Natural killer cell (primary cell): ENCODE results near the gene TCF7L2. TPM values are rescaled to one million over a fixed set of nuclear protein-coding genes. Genes with fewer than 3 reads are reported as not detected.

Experiments
- ATAC-seq, 3 donors: fragments of 150-1000 bp in 2 of 3; fragments of 200-7000 bp in 1 of 3; cut with Tn5 transposase; 1 replicate in 1 of 3; 2 replicates in 2 of 3; pipeline ENCODE4 v1.10.0; 2021; ENCODE audit warnings: mild to moderate bottlenecking in 2 of 3, moderate library complexity in 2 of 3
- DNase-seq, 2 donors: peaks; one replicate each; pipeline versions ENCODE4 v3.0.0 to v3.0.0-alpha.2; 2013 to 2021; ENCODE audit warnings: mixed read lengths in 1 of 2
- H3K27ac ChIP-seq: one replicate; pipeline ENCODE4 v1.5.1; 2013; ENCODE audit warnings: mild to moderate bottlenecking, low read length
- H3K27me3 ChIP-seq: one replicate; pipeline ENCODE4 v1.6.1; 2013; ENCODE audit warnings: low read length; ENCODE audit not compliant: control insufficient read depth, insufficient read depth
- H3K36me3 ChIP-seq: one replicate; pipeline ENCODE4 v1.6.1; 2013; ENCODE audit warnings: low read length; ENCODE audit not compliant: control insufficient read depth, insufficient read depth
- H3K4me1 ChIP-seq: one replicate; pipeline ENCODE4 v1.6.1; 2013; ENCODE audit warnings: low read length; ENCODE audit not compliant: control insufficient read depth, insufficient read depth
- H3K4me3 ChIP-seq: one replicate; pipeline ENCODE4 v1.5.1; 2013; ENCODE audit warnings: low read length
- H3K9me3 ChIP-seq: one replicate; pipeline ENCODE4 v1.6.1; 2013; ENCODE audit warnings: low read length; ENCODE audit not compliant: control insufficient read depth, insufficient read depth
- H3K27ac Mint-ChIP-seq, 2 donors: one replicate each; pipeline ENCODE4 v1.8.0; 2022; ENCODE audit warnings: mild to moderate bottlenecking in 2 of 2, mixed read lengths in 2 of 2, moderate library complexity in 1 of 2
- H3K27me3 Mint-ChIP-seq, 2 donors: one replicate each; pipeline ENCODE4 v1.8.0; 2022; ENCODE audit warnings: low read depth in 2 of 2, mixed read lengths in 2 of 2
- H3K36me3 Mint-ChIP-seq: one replicate; pipeline ENCODE4 v1.8.0; 2022; ENCODE audit warnings: mixed read lengths
- H3K4me1 Mint-ChIP-seq, 2 donors: one replicate each; pipeline ENCODE4 v1.8.0; 2022; ENCODE audit warnings: mixed read lengths in 2 of 2
- H3K4me3 Mint-ChIP-seq: one replicate; pipeline ENCODE4 v1.8.0; 2022; ENCODE audit warnings: mild to moderate bottlenecking, moderate library complexity, mixed read lengths
- H3K9me3 Mint-ChIP-seq, 2 donors: one replicate each; pipeline ENCODE4 v1.8.0; 2022; ENCODE audit warnings: mixed read lengths in 2 of 2
- WGBS: methylation state at CpG from one replicate; pipeline ENCODE4 v1.1.7; 2013; ENCODE audit warnings: missing lambda C conversion rate; ENCODE audit not compliant: insufficient coverage; 5-methylcytosine and 5-hydroxymethylcytosine counted together
- intact Hi-C: fragments of 100-400 bp; cut with micrococcal nuclease; formaldehyde crosslinking; loops from one replicate; pipeline ENCODE4 v1.14.2; 2022
- total RNA-seq, 4 donors: library from RNA; stranded (reverse); fragments of 120-200 nt in 1 of 4; gene quantifications; one replicate each; pipeline versions ENCODE4 v1.2.3 to v1.2.4, GENCODE V29; 2013 to 2022
- TF ChIP-seq, protein P1 (sequence below): fragments of 200-600 bp; IDR thresholded peaks from one replicate; pipeline ENCODE4 v1.8.0; 2022; ENCODE audit warnings: antibody characterized with exemption

The TCF7L2 gene
- total RNA-seq, 3 donors from 2014 or later (not counting 1 experiment from before 2014, with no cell fraction given): 10.4 to 32.7 (median 15.3) TPM

DNA sequence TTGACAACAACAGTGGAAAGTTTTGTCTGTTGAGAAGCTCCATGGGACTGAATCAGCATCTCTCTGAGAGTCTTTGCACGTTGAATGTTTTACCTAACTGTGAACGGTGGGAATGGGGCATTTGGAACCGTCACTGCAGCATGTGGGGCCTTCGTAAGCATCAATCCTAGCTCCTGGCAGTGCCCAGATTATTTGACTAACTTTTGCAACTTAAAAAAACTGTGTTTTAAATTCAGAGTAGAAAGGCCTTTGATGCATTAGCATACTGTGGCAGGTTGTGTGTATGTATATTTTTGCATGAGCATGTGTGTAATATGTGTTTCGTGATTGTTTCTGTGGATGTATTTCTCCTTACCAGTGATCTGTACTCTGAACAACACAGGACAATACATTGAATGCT, 194.5 kb downstream of the TCF7L2 start:
- Mint-ChIP-seq H3K4me3 (no peak overlapping the region), H3K27ac (no peak overlapping the region), H3K9me3 (no peaks in the 10 kb centered on the region), H3K27me3 (no peaks in the 10 kb centered on the region), H3K36me3 (no peaks in the 10 kb centered on the region), H3K4me1 (no peaks in the 10 kb centered on the region)
- intact Hi-C loops: no loop called here
- TF ChIP-seq, protein P1, sequence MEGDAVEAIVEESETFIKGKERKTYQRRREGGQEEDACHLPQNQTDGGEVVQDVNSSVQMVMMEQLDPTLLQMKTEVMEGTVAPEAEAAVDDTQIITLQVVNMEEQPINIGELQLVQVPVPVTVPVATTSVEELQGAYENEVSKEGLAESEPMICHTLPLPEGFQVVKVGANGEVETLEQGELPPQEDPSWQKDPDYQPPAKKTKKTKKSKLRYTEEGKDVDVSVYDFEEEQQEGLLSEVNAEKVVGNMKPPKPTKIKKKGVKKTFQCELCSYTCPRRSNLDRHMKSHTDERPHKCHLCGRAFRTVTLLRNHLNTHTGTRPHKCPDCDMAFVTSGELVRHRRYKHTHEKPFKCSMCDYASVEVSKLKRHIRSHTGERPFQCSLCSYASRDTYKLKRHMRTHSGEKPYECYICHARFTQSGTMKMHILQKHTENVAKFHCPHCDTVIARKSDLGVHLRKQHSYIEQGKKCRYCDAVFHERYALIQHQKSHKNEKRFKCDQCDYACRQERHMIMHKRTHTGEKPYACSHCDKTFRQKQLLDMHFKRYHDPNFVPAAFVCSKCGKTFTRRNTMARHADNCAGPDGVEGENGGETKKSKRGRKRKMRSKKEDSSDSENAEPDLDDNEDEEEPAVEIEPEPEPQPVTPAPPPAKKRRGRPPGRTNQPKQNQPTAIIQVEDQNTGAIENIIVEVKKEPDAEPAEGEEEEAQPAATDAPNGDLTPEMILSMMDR: no peak
- ATAC-seq (no peak), DNase-seq (no peak)
- no peaks in the 10 kb centered on the region for H3K4me1 ChIP-seq
- H3K9me3 ChIP-seq: no peaks in the 10 kb centered on the region
- no peaks in the 10 kb centered on the region for H3K27me3 ChIP-seq
- H3K4me3 ChIP-seq: no peak overlapping the region
- H3K27ac ChIP-seq: no peak overlapping the region
- 94% methylated on average over 4 of the region's 5 CpGs for WGBS
- H3K36me3 ChIP-seq: no peaks in the 10 kb centered on the region

DNA sequence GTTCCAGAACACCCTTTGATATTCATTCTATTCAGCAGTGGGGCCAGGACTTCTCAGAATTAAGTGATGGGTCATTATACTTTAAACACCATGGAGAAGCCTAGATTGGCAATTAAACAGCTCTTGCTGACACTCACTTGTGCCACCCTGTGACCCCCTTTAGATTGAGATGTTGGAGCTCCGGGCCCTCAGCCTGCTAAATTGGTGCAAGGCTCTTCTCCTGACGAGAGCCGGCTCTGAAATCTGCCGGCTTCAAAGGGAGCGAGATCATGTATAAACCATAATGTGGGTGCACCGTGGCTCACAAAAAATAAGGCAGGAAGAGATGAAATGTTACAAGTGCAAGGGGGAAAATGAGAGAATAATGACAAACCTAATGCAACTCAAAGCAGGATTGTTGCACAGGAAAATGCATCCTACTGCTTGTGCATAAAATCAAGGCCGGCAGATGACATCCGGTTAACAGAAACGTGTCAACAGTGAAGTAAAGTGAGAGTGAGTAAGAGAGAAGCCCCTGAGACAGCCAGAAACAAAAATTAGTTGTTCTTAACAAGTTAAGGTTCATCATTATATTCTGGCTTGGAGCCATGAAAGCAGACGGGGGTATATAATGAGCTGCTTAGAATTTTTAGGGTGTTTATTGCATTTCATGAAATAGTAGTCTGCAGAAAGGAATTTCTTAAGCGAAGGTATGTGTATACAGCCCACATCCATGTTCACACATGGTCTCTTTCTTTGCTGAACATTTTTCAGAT, 198.2 kb downstream of the TCF7L2 start:
- Histone ChIP-seq H3K36me3 (no peaks in the 10 kb centered on the region), H3K27ac (no peak overlapping the region), H3K27me3 (no peaks in the 10 kb centered on the region), H3K9me3 (no peaks in the 10 kb centered on the region), H3K4me1 (no peaks in the 10 kb centered on the region), H3K4me3 (no peak overlapping the region)
- H3K9me3 Mint-ChIP-seq: no peaks in the 10 kb centered on the region
- TF ChIP-seq, protein P1: no peak
- ATAC-seq: no peak
- no peak overlapping the region for H3K4me3 Mint-ChIP-seq
- no peaks in the 10 kb centered on the region for H3K36me3 Mint-ChIP-seq
- H3K27ac Mint-ChIP-seq: no peak overlapping the region
- H3K4me1 Mint-ChIP-seq: no peaks in the 10 kb centered on the region
- intact Hi-C loops: no loop called here
- no peaks in the 10 kb centered on the region for H3K27me3 Mint-ChIP-seq
- no peak for DNase-seq
- WGBS: 93% methylated on average over 11 of the region's 11 CpGs

DNA sequence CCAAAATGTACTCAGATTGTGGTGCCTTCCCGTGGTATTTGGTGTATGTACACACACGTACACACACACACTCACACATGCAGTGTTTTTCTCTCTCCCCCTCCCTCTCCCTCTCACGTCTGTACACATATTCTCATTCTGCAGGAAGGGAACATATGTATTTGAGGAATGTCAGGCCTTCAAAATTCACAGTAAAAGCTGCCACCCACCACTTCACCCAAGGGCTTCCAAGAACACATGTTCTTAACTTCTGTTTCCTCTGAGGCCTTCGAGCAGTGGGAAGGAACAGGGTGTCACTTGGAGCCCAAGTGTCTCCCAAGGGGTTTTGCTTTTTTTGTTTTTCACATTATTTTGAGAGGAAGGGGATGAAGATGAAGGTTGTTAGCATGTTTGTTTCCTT, 198.9 kb downstream of the TCF7L2 start:
- 73% methylated on average over 4 of the region's 4 CpGs for WGBS
- ATAC-seq (no peak), DNase-seq (no peak)
- H3K27ac ChIP-seq: no peak overlapping the region
- H3K27me3 ChIP-seq: no peaks in the 10 kb centered on the region
- Mint-ChIP-seq H3K27me3 (no peaks in the 10 kb centered on the region), H3K27ac (no peak overlapping the region), H3K4me3 (no peak overlapping the region), H3K36me3 (no peaks in the 10 kb centered on the region), H3K4me1 (no peaks in the 10 kb centered on the region), H3K9me3 (no peaks in the 10 kb centered on the region)
- no peaks in the 10 kb centered on the region for H3K9me3 ChIP-seq
- intact Hi-C loops: no loop called here
- H3K4me3 ChIP-seq: no peak overlapping the region
- no peaks in the 10 kb centered on the region for H3K36me3 ChIP-seq
- H3K4me1 ChIP-seq: no peaks in the 10 kb centered on the region
- TF ChIP-seq, protein P1: no peak

DNA sequence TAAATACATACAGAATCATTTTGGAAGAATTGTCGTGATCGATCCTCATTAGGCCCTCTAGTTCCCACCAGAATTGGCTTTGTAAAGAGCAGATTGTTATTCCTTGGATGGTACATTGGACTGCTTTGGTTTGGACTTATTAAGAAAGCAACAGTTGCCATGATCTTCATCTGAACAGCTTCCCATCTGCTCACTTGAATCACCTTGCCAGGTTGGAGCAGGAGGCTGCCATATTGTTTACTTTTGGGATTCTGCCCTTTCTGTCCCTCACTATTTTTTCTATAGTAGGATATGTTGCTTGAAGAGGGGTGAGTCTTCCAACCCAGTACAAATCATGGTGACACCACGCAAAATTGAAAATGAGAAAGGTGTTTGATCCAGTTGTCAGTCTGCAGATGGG, 199.6 kb downstream of the TCF7L2 start:
- Mint-ChIP-seq H3K9me3 (no peaks in the 10 kb centered on the region), H3K27me3 (no peaks in the 10 kb centered on the region), H3K36me3 (no peaks in the 10 kb centered on the region), H3K27ac (no peak overlapping the region), H3K4me3 (no peak overlapping the region), H3K4me1 (no peaks in the 10 kb centered on the region)
- no peak overlapping the region for H3K27ac ChIP-seq
- TF ChIP-seq, protein P1: no peak
- no peaks in the 10 kb centered on the region for H3K4me1 ChIP-seq
- ATAC-seq (no peak), DNase-seq (no peak)
- H3K27me3 ChIP-seq: no peaks in the 10 kb centered on the region
- 96% methylated on average over 3 of the region's 3 CpGs for WGBS
- H3K9me3 ChIP-seq: no peaks in the 10 kb centered on the region
- no peaks in the 10 kb centered on the region for H3K36me3 ChIP-seq
- H3K4me3 ChIP-seq: no peak overlapping the region
- intact Hi-C loops: no loop called here
